ENCODE measurements around the gene CYP27B1.

The CYP27B1 gene

GRCh38 chr12:57766464-57767304, at the start of gene CYP27B1:
CYP27B1 (minus strand) TSS chr12:57767078; CDS start chr12:57767041, 37 bp downstream.
- TF ChIP-seq TEAD4 (IDR thresholded peaks at IDR 0.05): no peak
- TF ChIP-seq RAD21 (IDR thresholded peaks at IDR 0.05; ENCODE audit: low read depth): no peak
- no peak for TF ChIP-seq FOXM1 (IDR thresholded peaks at IDR 0.05; ENCODE audit: borderline replicate concordance, low read depth)
- peak; percentile 76 for TF ChIP-seq CEBPB (IDR thresholded peaks at IDR 0.05)
- peak; percentile 73; the same call in 1 of the 2 replicates for TF ChIP-seq ZBTB7A (IDR thresholded peaks at IDR 0.05; ENCODE audit: low read depth)
- no peak for TF ChIP-seq REST (IDR thresholded peaks at IDR 0.05; ENCODE audit: low read depth)
- 0 out of 2 replicates have a peak, but pooled peaks have one; percentile 34 for TF ChIP-seq TCF12 (IDR thresholded peaks at IDR 0.05; ENCODE audit: low read depth)
- no peak for TF ChIP-seq YY1 (IDR thresholded peaks at IDR 0.05; ENCODE audit: low read depth)
- peak; percentile 27; the same call in 1 of the 2 replicates for TF ChIP-seq NFIC (IDR thresholded peaks at IDR 0.05)
- TF ChIP-seq USF1 (IDR thresholded peaks at IDR 0.05): no peak
- TF ChIP-seq CREB1 (IDR thresholded peaks at IDR 0.05; ENCODE audit: low read depth): no peak
- TF ChIP-seq MAX (IDR thresholded peaks at IDR 0.05): 0 out of 2 replicates have a peak, but pooled peaks have one; percentile 32
- TF ChIP-seq TAF1 (IDR thresholded peaks at IDR 0.05; ENCODE audit: low read depth): no peak
- TF ChIP-seq EP300 (IDR thresholded peaks at IDR 0.05; ENCODE audit: borderline replicate concordance): no peak
- TF ChIP-seq EGR1 (IDR thresholded peaks at IDR 0.05): no peak

- no peak for TF ChIP-seq CREB1 (IDR thresholded peaks at IDR 0.05; ENCODE audit: low read depth)
- TF ChIP-seq USF1 (IDR thresholded peaks at IDR 0.05): no peak
- no peak for TF ChIP-seq CEBPB (IDR thresholded peaks at IDR 0.05)
- TF ChIP-seq YY1 (IDR thresholded peaks at IDR 0.05; ENCODE audit: low read depth): no peak
- no peak for TF ChIP-seq EP300 (IDR thresholded peaks at IDR 0.05; ENCODE audit: borderline replicate concordance)
- no peak for TF ChIP-seq REST (IDR thresholded peaks at IDR 0.05; ENCODE audit: low read depth)
- no peak for TF ChIP-seq EGR1 (IDR thresholded peaks at IDR 0.05)
These were observed 49.4 kb upstream of the CYP27B1 start for GRCh38 chr12:57816001-57816854.

- no peak for TF ChIP-seq ZBTB7A (IDR thresholded peaks at IDR 0.05; ENCODE audit: low read depth)
- no peak for TF ChIP-seq NFIC (IDR thresholded peaks at IDR 0.05)
- TF ChIP-seq YY1 (IDR thresholded peaks at IDR 0.05; ENCODE audit: low read depth): no peak
- no peak for TF ChIP-seq USF1 (IDR thresholded peaks at IDR 0.05)
- TF ChIP-seq MAX (IDR thresholded peaks at IDR 0.05): no peak
- TF ChIP-seq REST (IDR thresholded peaks at IDR 0.05; ENCODE audit: low read depth): no peak
- no peak for TF ChIP-seq CEBPB (IDR thresholded peaks at IDR 0.05)
- no peak for TF ChIP-seq EP300 (IDR thresholded peaks at IDR 0.05; ENCODE audit: borderline replicate concordance)
- no peak for TF ChIP-seq CREB1 (IDR thresholded peaks at IDR 0.05; ENCODE audit: low read depth)
- TF ChIP-seq TEAD4 (IDR thresholded peaks at IDR 0.05): no peak
- TF ChIP-seq TCF12 (IDR thresholded peaks at IDR 0.05; ENCODE audit: low read depth): no peak
- TF ChIP-seq RAD21 (IDR thresholded peaks at IDR 0.05; ENCODE audit: low read depth): no peak
- TF ChIP-seq FOXM1 (IDR thresholded peaks at IDR 0.05; ENCODE audit: borderline replicate concordance, low read depth): no peak
- TF ChIP-seq TAF1 (IDR thresholded peaks at IDR 0.05; ENCODE audit: low read depth): no peak
- no peak for TF ChIP-seq EGR1 (IDR thresholded peaks at IDR 0.05)
These were observed 48.5 kb upstream of the CYP27B1 start for GRCh38 chr12:57815177-57816000.

All from Ishikawa (cell line).